ENCODE measurements around the gene PI4K2A.

GRCh38 chr10:97611473-97611872, 29.0 kb upstream of the PI4K2A start:
- no peak for TF ChIP-seq POLR2A (IDR thresholded peaks at IDR 0.05)
- no peak for TF ChIP-seq POLR2AphosphoS5 (IDR thresholded peaks at IDR 0.05)

All from prostate gland (tissue), 1 donor.